ENCODE data around the gene GLIS1. TPM values are rescaled to one million over a fixed set of nuclear protein-coding genes. Genes with fewer than 3 reads are reported as not detected.

Gene GLIS1
- polyA plus RNA-seq, 1 donor from 2014 or later: not detected

DNA sequence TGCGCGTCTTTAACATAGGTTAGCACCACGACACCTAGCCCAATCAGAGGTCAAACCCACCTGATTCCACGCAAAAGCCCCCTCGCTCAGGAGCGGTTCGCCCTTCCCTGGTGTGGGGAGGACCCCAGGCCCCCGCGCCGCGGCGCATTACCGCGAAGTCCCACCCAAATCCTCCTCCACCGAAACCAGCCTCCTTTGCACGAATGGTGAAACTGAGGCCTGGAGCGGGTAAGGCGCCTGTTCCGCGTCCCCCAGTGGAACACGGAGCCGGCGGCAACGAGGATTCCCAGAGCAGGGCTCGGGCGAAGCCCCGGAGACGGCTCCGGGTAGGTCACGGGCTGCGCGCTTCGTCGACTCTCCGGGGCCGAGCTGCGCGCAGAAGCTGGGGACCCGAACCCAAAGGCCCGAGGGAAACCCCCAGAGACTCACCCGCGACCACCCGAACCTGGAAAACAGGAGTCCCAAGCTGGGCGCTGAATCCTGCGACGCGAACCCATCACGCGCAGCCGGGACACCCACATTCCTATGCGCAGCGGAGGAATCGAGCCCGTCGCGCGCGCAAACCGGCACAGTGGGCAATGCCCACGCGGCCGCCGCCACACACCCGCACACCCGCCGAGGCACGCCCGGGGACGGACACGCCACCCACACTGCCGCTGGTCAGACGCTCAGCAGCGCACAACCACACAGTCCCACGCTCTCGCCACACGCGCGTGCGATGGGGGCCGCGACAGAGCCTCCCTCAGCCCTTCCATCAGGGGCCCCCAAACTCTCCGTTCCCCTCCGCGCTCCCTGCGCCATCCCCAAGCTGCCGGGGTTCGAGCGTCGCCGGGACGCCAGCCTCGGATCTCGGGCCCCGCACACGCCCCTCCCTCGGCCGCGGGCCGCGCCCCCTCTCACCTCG, 507 bp downstream of the GLIS1 start:
- no peak overlapping the region for H3K27ac ChIP-seq (ENCODE audit: low read length)
- TF ChIP-seq EZH2 (IDR thresholded peaks at IDR 0.05; ENCODE audit: borderline replicate concordance, insufficient read depth, low read length, poor library complexity, severe bottlenecking): no peak
- TF ChIP-seq, protein P1, sequence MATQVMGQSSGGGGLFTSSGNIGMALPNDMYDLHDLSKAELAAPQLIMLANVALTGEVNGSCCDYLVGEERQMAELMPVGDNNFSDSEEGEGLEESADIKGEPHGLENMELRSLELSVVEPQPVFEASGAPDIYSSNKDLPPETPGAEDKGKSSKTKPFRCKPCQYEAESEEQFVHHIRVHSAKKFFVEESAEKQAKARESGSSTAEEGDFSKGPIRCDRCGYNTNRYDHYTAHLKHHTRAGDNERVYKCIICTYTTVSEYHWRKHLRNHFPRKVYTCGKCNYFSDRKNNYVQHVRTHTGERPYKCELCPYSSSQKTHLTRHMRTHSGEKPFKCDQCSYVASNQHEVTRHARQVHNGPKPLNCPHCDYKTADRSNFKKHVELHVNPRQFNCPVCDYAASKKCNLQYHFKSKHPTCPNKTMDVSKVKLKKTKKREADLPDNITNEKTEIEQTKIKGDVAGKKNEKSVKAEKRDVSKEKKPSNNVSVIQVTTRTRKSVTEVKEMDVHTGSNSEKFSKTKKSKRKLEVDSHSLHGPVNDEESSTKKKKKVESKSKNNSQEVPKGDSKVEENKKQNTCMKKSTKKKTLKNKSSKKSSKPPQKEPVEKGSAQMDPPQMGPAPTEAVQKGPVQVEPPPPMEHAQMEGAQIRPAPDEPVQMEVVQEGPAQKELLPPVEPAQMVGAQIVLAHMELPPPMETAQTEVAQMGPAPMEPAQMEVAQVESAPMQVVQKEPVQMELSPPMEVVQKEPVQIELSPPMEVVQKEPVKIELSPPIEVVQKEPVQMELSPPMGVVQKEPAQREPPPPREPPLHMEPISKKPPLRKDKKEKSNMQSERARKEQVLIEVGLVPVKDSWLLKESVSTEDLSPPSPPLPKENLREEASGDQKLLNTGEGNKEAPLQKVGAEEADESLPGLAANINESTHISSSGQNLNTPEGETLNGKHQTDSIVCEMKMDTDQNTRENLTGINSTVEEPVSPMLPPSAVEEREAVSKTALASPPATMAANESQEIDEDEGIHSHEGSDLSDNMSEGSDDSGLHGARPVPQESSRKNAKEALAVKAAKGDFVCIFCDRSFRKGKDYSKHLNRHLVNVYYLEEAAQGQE (IDR thresholded peaks at IDR 0.05; ENCODE audit: borderline replicate concordance): no peak
- peak; percentile 23 for TF ChIP-seq MXI1 (conservative IDR thresholded peaks at IDR 0.05; ENCODE audit: poor library complexity, severe bottlenecking)
- no peak for TF ChIP-seq TAF1 (IDR thresholded peaks at IDR 0.05; ENCODE audit: low read depth)
- H2AFZ ChIP-seq (ENCODE audit: low read depth, low read length): no peak overlapping the region
- H3K36me3 ChIP-seq (ENCODE audit: insufficient read depth, low read length): no peaks in the 10 kb centered on the region
- H3K27me3 ChIP-seq (ENCODE audit: insufficient read depth, low read depth, low read length): peaks cover 65% of the 10 kb centered on the region
- peak overlapping the region; percentile 68 for H3K4me2 ChIP-seq (ENCODE audit: low read length)
- H3F3A ChIP-seq (ENCODE audit: insufficient read depth, low read length, poor library complexity, severe bottlenecking): no peaks in the 10 kb centered on the region
- H3K4me3 ChIP-seq (ENCODE audit: low read length): peak overlapping the region; percentile 83
- H4K20me1 ChIP-seq (ENCODE audit: insufficient read depth): no peaks in the 10 kb centered on the region
- H3K9me2 ChIP-seq (ENCODE audit: insufficient read depth, low read length): no peaks in the 10 kb centered on the region
- peak overlapping the region; percentile 40 for H3K9ac ChIP-seq (ENCODE audit: low read length)
- H3K79me2 ChIP-seq (replicated peaks; ENCODE audit: insufficient read depth, low read length): no peaks in the 10 kb centered on the region
- no peaks in the 10 kb centered on the region for H3K9me3 ChIP-seq (ENCODE audit: low read length)

DNA sequence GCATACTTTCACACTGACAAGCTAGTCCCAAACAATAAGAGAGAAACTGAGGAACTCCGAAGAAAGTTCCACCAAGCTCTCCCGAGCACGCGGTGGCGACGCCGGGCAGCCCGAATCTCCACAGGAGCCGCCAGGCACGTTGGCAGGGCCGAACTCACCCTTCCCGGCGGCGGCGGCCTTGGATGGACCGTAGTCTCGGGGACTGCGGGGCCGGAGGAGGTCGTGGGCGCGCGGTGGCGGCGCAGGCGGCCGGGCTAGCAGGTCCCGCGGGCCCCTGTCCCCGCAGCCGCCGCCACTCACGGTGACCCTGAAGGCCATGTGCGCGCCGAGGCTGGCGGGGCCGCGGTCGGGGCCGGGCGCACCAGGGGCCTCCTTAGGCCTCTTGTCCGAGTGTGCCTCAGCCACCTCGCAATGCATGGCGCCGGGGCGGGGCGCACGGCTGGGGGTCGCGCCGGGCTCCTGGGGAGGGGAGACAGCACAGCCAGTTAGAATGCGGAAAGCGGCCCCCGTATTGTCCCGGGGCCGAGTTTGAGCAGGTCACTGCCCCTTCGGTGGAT, 1.2 kb downstream of the GLIS1 start:
- H3K9me3 ChIP-seq (ENCODE audit: low read length): no peaks in the 10 kb centered on the region
- no peaks in the 10 kb centered on the region for H4K20me1 ChIP-seq (ENCODE audit: insufficient read depth)
- peaks cover 65% of the 10 kb centered on the region for H3K27me3 ChIP-seq (ENCODE audit: insufficient read depth, low read depth, low read length)
- no peaks in the 10 kb centered on the region for H3K79me2 ChIP-seq (replicated peaks; ENCODE audit: insufficient read depth, low read length)
- H3K4me2 ChIP-seq (ENCODE audit: low read length): no peak overlapping the region
- H3K4me3 ChIP-seq (ENCODE audit: low read length): peak overlapping the region; percentile 83
- H3F3A ChIP-seq (ENCODE audit: insufficient read depth, low read length, poor library complexity, severe bottlenecking): no peaks in the 10 kb centered on the region
- TF ChIP-seq EZH2 (IDR thresholded peaks at IDR 0.05; ENCODE audit: borderline replicate concordance, insufficient read depth, low read length, poor library complexity, severe bottlenecking) (no peak), MXI1 (conservative IDR thresholded peaks at IDR 0.05; ENCODE audit: poor library complexity, severe bottlenecking) (no peak), RAD21 (conservative IDR thresholded peaks at IDR 0.05) (no peak), POLR2AphosphoS5 (IDR thresholded peaks at IDR 0.05) (no peak), EP300 (conservative IDR thresholded peaks at IDR 0.05; ENCODE audit: poor library complexity, severe bottlenecking) (no peak)
- TF ChIP-seq, protein P2, sequence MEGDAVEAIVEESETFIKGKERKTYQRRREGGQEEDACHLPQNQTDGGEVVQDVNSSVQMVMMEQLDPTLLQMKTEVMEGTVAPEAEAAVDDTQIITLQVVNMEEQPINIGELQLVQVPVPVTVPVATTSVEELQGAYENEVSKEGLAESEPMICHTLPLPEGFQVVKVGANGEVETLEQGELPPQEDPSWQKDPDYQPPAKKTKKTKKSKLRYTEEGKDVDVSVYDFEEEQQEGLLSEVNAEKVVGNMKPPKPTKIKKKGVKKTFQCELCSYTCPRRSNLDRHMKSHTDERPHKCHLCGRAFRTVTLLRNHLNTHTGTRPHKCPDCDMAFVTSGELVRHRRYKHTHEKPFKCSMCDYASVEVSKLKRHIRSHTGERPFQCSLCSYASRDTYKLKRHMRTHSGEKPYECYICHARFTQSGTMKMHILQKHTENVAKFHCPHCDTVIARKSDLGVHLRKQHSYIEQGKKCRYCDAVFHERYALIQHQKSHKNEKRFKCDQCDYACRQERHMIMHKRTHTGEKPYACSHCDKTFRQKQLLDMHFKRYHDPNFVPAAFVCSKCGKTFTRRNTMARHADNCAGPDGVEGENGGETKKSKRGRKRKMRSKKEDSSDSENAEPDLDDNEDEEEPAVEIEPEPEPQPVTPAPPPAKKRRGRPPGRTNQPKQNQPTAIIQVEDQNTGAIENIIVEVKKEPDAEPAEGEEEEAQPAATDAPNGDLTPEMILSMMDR (IDR thresholded peaks at IDR 0.05; ENCODE audit: poor library complexity, severe bottlenecking): no peak
- TF ChIP-seq, protein P1 (IDR thresholded peaks at IDR 0.05; ENCODE audit: borderline replicate concordance): no peak
- no peak overlapping the region for H3K9ac ChIP-seq (ENCODE audit: low read length)
- no peaks in the 10 kb centered on the region for H3K36me3 ChIP-seq (ENCODE audit: insufficient read depth, low read length)
- H3K9me2 ChIP-seq (ENCODE audit: insufficient read depth, low read length): no peaks in the 10 kb centered on the region
- H2AFZ ChIP-seq (ENCODE audit: low read depth, low read length): no peak overlapping the region
- no peak overlapping the region for H3K27ac ChIP-seq (ENCODE audit: low read length)

All from neural cell (in vitro differentiated cells).